H1 (cell line): ENCODE data around the gene CRTC3. TPM values are rescaled to one million over a fixed set of nuclear protein-coding genes. Genes with fewer than 3 reads are reported as not detected.

Source experiments
- CTCF ChIA-PET: fragments of 300-600 bp; sonication (Branson Sonifier 250); formaldehyde crosslinking; loops from one replicate; lab custom pipeline; 2021; ENCODE audit not compliant: partially characterized antibody; lab: Charles Lee
- POLR2A ChIA-PET: fragments of 300-600 bp; sonication (Branson Sonifier 250); formaldehyde crosslinking; loops from one replicate; lab custom pipeline; 2021; ENCODE audit warnings: inconsistent platforms; ENCODE audit not compliant: partially characterized antibody; lab: Charles Lee
- DNase-seq, 2 experiments: peaks; one replicate each; pipeline versions ENCODE4 v3.0.0 to v3.0.0-alpha.2; 2010 to 2022; ENCODE audit warnings: low spot score in 2 of 2, low read depth in 1 of 2, mixed read lengths in 1 of 2
- FAIRE-seq: peaks from 2 replicates; lab custom pipeline; 2011; peaks lifted over from hg19 to GRCh38; lab: Jason Lieb, UNC
- H2AFZ ChIP-seq: 2 replicates; pipeline ENCODE4 v1.8.1; 2012; ENCODE audit warnings: low read length, inconsistent platforms
- H2AK5ac ChIP-seq: 2 replicates; pipeline ENCODE4 v1.6.1; 2013; ENCODE audit warnings: low read depth, low read length
- H2BK120ac ChIP-seq: replicated peaks from 2 replicates; pipeline ENCODE3; 2013; ENCODE audit warnings: low read depth, low read length, inconsistent platforms
- H2BK12ac ChIP-seq: 2 replicates; pipeline ENCODE4 v1.6.1; 2013; ENCODE audit warnings: low read depth, low read length
- H2BK15ac ChIP-seq: 2 replicates; pipeline ENCODE4 v1.6.1; 2013; ENCODE audit warnings: low read length
- H2BK20ac ChIP-seq: 2 replicates; pipeline ENCODE4 v1.6.1; 2013; ENCODE audit warnings: low read length
- H2BK5ac ChIP-seq: 2 replicates; pipeline ENCODE4 v1.6.1; 2013; ENCODE audit warnings: low read depth, low read length
- H3K14ac ChIP-seq: 2 replicates; pipeline ENCODE4 v1.6.1; 2013; ENCODE audit warnings: inconsistent platforms; ENCODE audit not compliant: insufficient read length
- H3K18ac ChIP-seq: 2 replicates; pipeline ENCODE4 v1.6.1; 2013; ENCODE audit warnings: low read length; ENCODE audit errors: extremely low read depth
- H3K23ac ChIP-seq: 2 replicates; pipeline ENCODE4 v1.6.1; 2013; ENCODE audit warnings: inconsistent platforms; ENCODE audit not compliant: insufficient read length
- H3K23me2 ChIP-seq: 2 replicates; pipeline ENCODE4 v1.6.1; 2013; ENCODE audit warnings: low read depth, low read length
- H3K27ac ChIP-seq: 2 replicates; pipeline ENCODE4 v1.6.1; 2011; ENCODE audit warnings: low read depth, low read length, inconsistent platforms
- H3K27me3 ChIP-seq, 4 experiments: replicated peaks in 1 of 4; 1 replicate in 1 of 4; 2 replicates in 3 of 4; pipeline versions ENCODE4 v1.6.1 to v1.8.1; 2011 to 2013; ENCODE audit warnings: low read length in 3 of 4, mild to moderate bottlenecking in 3 of 4, inconsistent platforms in 2 of 4, mixed read lengths in 2 of 4, moderate library complexity in 1 of 4; ENCODE audit not compliant: control insufficient read depth in 3 of 4, insufficient read depth in 3 of 4; ENCODE audit errors: extremely low read depth in 1 of 4
- H3K36me3 ChIP-seq, 4 experiments: 2 replicates each; pipeline versions ENCODE4 v1.6.1 to v1.8.1; 2011 to 2013; ENCODE audit warnings: mild to moderate bottlenecking in 4 of 4, low read length in 3 of 4, moderate library complexity in 2 of 4, control low read depth in 1 of 4, inconsistent platforms in 1 of 4; ENCODE audit not compliant: insufficient read depth in 4 of 4, control insufficient read depth in 2 of 4
- H3K4ac ChIP-seq: replicated peaks from 2 replicates; pipeline ENCODE3; 2013; ENCODE audit warnings: low read length, low read depth, mixed read lengths, inconsistent platforms; ENCODE audit not compliant: insufficient read length
- H3K4me1 ChIP-seq, 4 experiments: replicated peaks in 1 of 4; 1 replicate in 1 of 4; 2 replicates in 3 of 4; pipeline versions ENCODE4 v1.6.1 to v1.8.1; 2011 to 2013; ENCODE audit warnings: low read length in 3 of 4, inconsistent platforms in 2 of 4, mixed read lengths in 1 of 4; ENCODE audit not compliant: insufficient read depth in 4 of 4, control insufficient read depth in 3 of 4
- H3K4me2 ChIP-seq, 2 experiments: 2 replicates each; pipeline versions ENCODE4 v1.6.1 to v1.8.1; 2011 to 2013; ENCODE audit warnings: low read depth in 2 of 2, low read length in 2 of 2, control low read depth in 1 of 2, inconsistent platforms in 1 of 2, mild to moderate bottlenecking in 1 of 2; ENCODE audit not compliant: insufficient read depth in 1 of 2
- H3K4me3 ChIP-seq, 4 experiments: fragments of 200-600, 300-600 bp in 1 of 4; sonication (generic), shearing (Covaris generic), sonication (Bioruptor Twin) in 1 of 4; 2 replicates each; pipeline versions ENCODE4 v1.5.1 to v1.8.1; 2011 to 2016; ENCODE audit warnings: low read length in 4 of 4, low read depth in 3 of 4, control low read depth in 2 of 4, inconsistent platforms in 2 of 4, mild to moderate bottlenecking in 2 of 4, mixed read lengths in 1 of 4, moderate library complexity in 1 of 4; ENCODE audit not compliant: insufficient read depth in 2 of 4; ENCODE audit errors: extremely low read depth in 1 of 4
- H3K56ac ChIP-seq: replicated peaks from 2 replicates; pipeline ENCODE3; 2013; ENCODE audit warnings: low read depth, mild to moderate bottlenecking, mixed read lengths, low read length, inconsistent platforms; ENCODE audit not compliant: insufficient read length
- H3K79me1 ChIP-seq: 2 replicates; pipeline ENCODE4 v1.6.1; 2013; ENCODE audit warnings: low read depth, low read length, control low read depth
- H3K79me2 ChIP-seq, 2 experiments: 2 replicates each; pipeline versions ENCODE4 v1.6.1 to v1.8.1; 2012 to 2013; ENCODE audit warnings: low read length in 2 of 2, mild to moderate bottlenecking in 2 of 2, inconsistent platforms in 1 of 2; ENCODE audit not compliant: insufficient read depth in 2 of 2, control insufficient read depth in 1 of 2
- H3K9ac ChIP-seq, 4 experiments: replicated peaks in 1 of 4; 1 replicate in 1 of 4; 2 replicates in 3 of 4; pipeline versions ENCODE4 v1.6.1 to v1.8.1; 2011 to 2013; ENCODE audit warnings: low read depth in 3 of 4, low read length in 3 of 4, control low read depth in 2 of 4, mild to moderate bottlenecking in 2 of 4, moderate library complexity in 2 of 4, inconsistent platforms in 1 of 4; ENCODE audit errors: extremely low read depth in 1 of 4
- H3K9me3 ChIP-seq, 2 experiments: 2 replicates each; pipeline versions ENCODE4 v1.6.1 to v1.8.1; 2012 to 2013; ENCODE audit warnings: mild to moderate bottlenecking in 2 of 2, moderate library complexity in 2 of 2, control low read depth in 1 of 2, inconsistent platforms in 1 of 2, low read depth in 1 of 2, low read length in 1 of 2, mixed read lengths in 1 of 2; ENCODE audit not compliant: insufficient read depth in 2 of 2
- H4K20me1 ChIP-seq, 2 experiments: replicated peaks in 1 of 2; 2 replicates each; pipeline versions ENCODE3 to v1.8.1; 2011 to 2013; ENCODE audit warnings: inconsistent platforms in 2 of 2, low read length in 2 of 2, mild to moderate bottlenecking in 1 of 2; ENCODE audit not compliant: insufficient read depth in 2 of 2, control insufficient read depth in 1 of 2
- H4K5ac ChIP-seq: 2 replicates; pipeline ENCODE4 v1.6.1; 2013; ENCODE audit warnings: low read length, low read depth, mixed read lengths, inconsistent platforms; ENCODE audit not compliant: insufficient read length
- H4K8ac ChIP-seq: 2 replicates; pipeline ENCODE4 v1.8.0; 2013; ENCODE audit warnings: mild to moderate bottlenecking, moderate library complexity, low read length, inconsistent platforms; ENCODE audit not compliant: insufficient read depth; ENCODE audit errors: extremely low read depth
- H4K91ac ChIP-seq: replicated peaks from 2 replicates; pipeline ENCODE3; 2013; ENCODE audit warnings: low read length, mixed read lengths, inconsistent platforms; ENCODE audit not compliant: insufficient read length
- ASH2L ChIP-seq: fragments of 200-600, 300-600 bp; sonication (generic); IDR thresholded peaks from one replicate; pipeline ENCODE4 v1.7.1; 2017; ENCODE audit warnings: low read length
- EGR1 ChIP-seq: IDR thresholded peaks from 2 replicates; pipeline ENCODE4 v1.6.1; 2011; ENCODE audit warnings: low read depth, low read length, borderline replicate concordance
- GABPA ChIP-seq: IDR thresholded peaks from 2 replicates; pipeline ENCODE4 v1.6.1; 2011; ENCODE audit warnings: mild to moderate bottlenecking, low read length, moderate library complexity, borderline replicate concordance; ENCODE audit not compliant: insufficient read depth
- KDM1A ChIP-seq: fragments of 200-600, 300-600 bp; sonication (generic); IDR thresholded peaks from 2 replicates; pipeline ENCODE4 v1.7.1; 2016; ENCODE audit warnings: mild to moderate bottlenecking, low read length, borderline replicate concordance
- KDM5A ChIP-seq: fragments of 200-600 bp; IDR thresholded peaks from 2 replicates; pipeline ENCODE4 v1.7.1; 2012; ENCODE audit warnings: mild to moderate bottlenecking, low read length, inconsistent platforms, mixed read lengths
- RAD21 ChIP-seq, 2 experiments: IDR thresholded peaks in 1 of 2; conservative IDR thresholded peaks in 1 of 2; 2 replicates each; pipeline ENCODE4 v1.6.1; 2011; ENCODE audit warnings: low read depth in 2 of 2, low read length in 2 of 2, improper control_type of control experiment in 1 of 2, inconsistent platforms in 1 of 2, mild to moderate bottlenecking in 1 of 2, moderate library complexity in 1 of 2
- TAF7 ChIP-seq: optimal IDR thresholded peaks from 2 replicates; pipeline ENCODE3; 2011; ENCODE audit warnings: low read depth, mild to moderate bottlenecking, inconsistent platforms, low read length, moderate library complexity, borderline replicate concordance
- WGBS, 2 experiments: shearing (Covaris generic) in 1 of 2; methylation state at CpG; one replicate each; pipeline versions ENCODE4 v1.1.6 to v1.1.7; 2013 to 2015; ENCODE audit warnings: low lambda C conversion rate in 2 of 2, mixed read lengths in 2 of 2, inconsistent platforms in 1 of 2, low coverage in 1 of 2, missing lambda C conversion rate in 1 of 2; ENCODE audit not compliant: insufficient replicate concordance in 2 of 2, insufficient coverage in 1 of 2, insufficient read length in 1 of 2; ENCODE audit errors: extremely low coverage in 1 of 2, missing lambda C conversion rate in 1 of 2; 5-methylcytosine and 5-hydroxymethylcytosine counted together
- polyA plus RNA-seq, 7 experiments: library from polyadenylated mRNA; depleted of rRNA in 3 of 7; stranded (reverse) in 5 of 7; unstranded in 2 of 7; fragments of >200 nt in 5 of 7; fragments of 200-250 nt in 2 of 7; gene quantifications; 1 replicate in 5 of 7; 2 replicates in 1 of 7; 4 replicates in 1 of 7; pipeline versions ENCODE4 v1.2.1 to v1.2.3, GENCODE V29; 2011 to 2013; ENCODE audit warnings: missing spikeins in 2 of 7, mixed read lengths in 2 of 7
- total RNA-seq: library from RNA; stranded (reverse); fragmentation: NEBNext Ultra II Directional; extraction: Animal tissue kit (Norgen Biotek cat#: 25700); gene quantifications from 2 replicates; pipeline ENCODE4 v1.2.1, GENCODE V29; 2021
- TF ChIP-seq, protein P1 (sequence below): IDR thresholded peaks from 2 replicates; pipeline ENCODE4 v1.6.1; 2011; ENCODE audit warnings: low read depth, mild to moderate bottlenecking, low read length; ENCODE audit not compliant: insufficient read depth
- TF ChIP-seq, protein P2 (sequence below): IDR thresholded peaks from 2 replicates; pipeline ENCODE4 v1.6.1; 2012; ENCODE audit warnings: low read length, inconsistent platforms
- TF ChIP-seq, protein P3 (sequence below): IDR thresholded peaks from 2 replicates; pipeline ENCODE4 v1.6.1; 2012; ENCODE audit warnings: inconsistent platforms

CRTC3 gene
- total and polyA plus RNA-seq, 2 of the 8 experiments (the other 6 are each of a cell fraction or from before 2014, with no cell fraction given), result 5.0 to 5.3 TPM

DNA sequence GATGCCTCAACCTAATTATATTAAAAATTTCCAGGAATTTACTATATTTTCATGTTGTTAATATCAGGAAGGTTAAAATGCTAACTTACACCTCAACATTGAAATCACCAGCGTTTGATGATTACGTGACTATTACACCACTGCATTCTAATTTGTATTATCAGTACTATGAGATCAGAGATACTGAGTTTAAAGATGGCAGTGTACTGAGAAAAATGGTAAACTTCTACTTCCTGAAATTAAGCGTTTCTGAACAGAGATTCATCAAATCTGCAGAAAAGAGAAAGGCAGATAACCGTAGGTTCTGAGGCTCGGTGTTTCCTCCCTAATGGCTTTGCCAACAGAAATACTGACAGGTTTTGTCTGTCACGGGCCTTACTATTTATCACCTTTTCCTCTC is 69.9 kb downstream of the CRTC3 start:
- H3K23ac ChIP-seq, result no peak overlapping the region
- H4K5ac ChIP-seq, result no peak overlapping the region
- H3K79me1 ChIP-seq, result no peaks in the 10 kb centered on the region
- no peak overlapping the region for H2BK5ac ChIP-seq
- H3K56ac ChIP-seq, result no peak overlapping the region
- H3K23me2 ChIP-seq, result no peaks in the 10 kb centered on the region
- no peak overlapping the region for H2BK120ac ChIP-seq
- CTCF ChIA-PET, result interaction anchor here (2.5 to 3.0 kb wide), 2 partner anchors 13 to 22 kb away, joined by 12 to 22 read pairs; no protein-coding TSS in a partner anchor
- no peak overlapping the region for H3K14ac ChIP-seq
- 96% methylated on average over 6 of the region's 6 CpGs; no CpG with 5 or more reads in 1 of the 2 experiments for WGBS, 2 experiments
- H2AK5ac ChIP-seq, result no peak overlapping the region
- H4K91ac ChIP-seq, result no peak overlapping the region
- no peak overlapping the region for H2BK15ac ChIP-seq
- no peaks in the 10 kb centered on the region for H3K36me3 ChIP-seq
- POLR2A ChIA-PET, result no interaction called here
- peaks cover 0 to 3% (median under 1%) of the 10 kb centered on the region in 4 experiments; a peak in 3 of 7 replicates for H3K4me1 ChIP-seq
- no peak overlapping the region for H2BK20ac ChIP-seq
- DNase-seq, result no peak
- no peaks in the 10 kb centered on the region for H3K27me3 ChIP-seq
- H3K4me2 ChIP-seq, result no peak overlapping the region
- H3K9ac ChIP-seq, result no peak overlapping the region
- no peak overlapping the region for H3K4ac ChIP-seq
- H3K27ac ChIP-seq, result no peak overlapping the region
- no peaks in the 10 kb centered on the region for H3K79me2 ChIP-seq
- H4K20me1 ChIP-seq, result no peaks in the 10 kb centered on the region
- H2BK12ac ChIP-seq, result no peak overlapping the region
- H2AFZ ChIP-seq, result no peak overlapping the region
- no peak overlapping the region for H4K8ac ChIP-seq
- H3K9me3 ChIP-seq, result no peaks in the 10 kb centered on the region
- H3K18ac ChIP-seq, result no peak overlapping the region
- no peak overlapping the region for H3K4me3 ChIP-seq
- no peak for FAIRE-seq
- TF ChIP-seq GABPA (no peak), EGR1 (no peak), TAF7 (no peak), KDM5A (no peak), KDM1A (no peak), ASH2L (no peak), RAD21 (IDR thresholded peaks at IDR 0.05 in 1 of 2, conservative IDR thresholded peaks at IDR 0.05 in 1 of 2; ENCODE audit: low read depth in 2 of 2, low read length in 2 of 2) (no peak)
- TF ChIP-seq, protein P1, sequence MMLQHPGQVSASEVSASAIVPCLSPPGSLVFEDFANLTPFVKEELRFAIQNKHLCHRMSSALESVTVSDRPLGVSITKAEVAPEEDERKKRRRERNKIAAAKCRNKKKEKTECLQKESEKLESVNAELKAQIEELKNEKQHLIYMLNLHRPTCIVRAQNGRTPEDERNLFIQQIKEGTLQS, result no peak
- TF ChIP-seq, protein P2, sequence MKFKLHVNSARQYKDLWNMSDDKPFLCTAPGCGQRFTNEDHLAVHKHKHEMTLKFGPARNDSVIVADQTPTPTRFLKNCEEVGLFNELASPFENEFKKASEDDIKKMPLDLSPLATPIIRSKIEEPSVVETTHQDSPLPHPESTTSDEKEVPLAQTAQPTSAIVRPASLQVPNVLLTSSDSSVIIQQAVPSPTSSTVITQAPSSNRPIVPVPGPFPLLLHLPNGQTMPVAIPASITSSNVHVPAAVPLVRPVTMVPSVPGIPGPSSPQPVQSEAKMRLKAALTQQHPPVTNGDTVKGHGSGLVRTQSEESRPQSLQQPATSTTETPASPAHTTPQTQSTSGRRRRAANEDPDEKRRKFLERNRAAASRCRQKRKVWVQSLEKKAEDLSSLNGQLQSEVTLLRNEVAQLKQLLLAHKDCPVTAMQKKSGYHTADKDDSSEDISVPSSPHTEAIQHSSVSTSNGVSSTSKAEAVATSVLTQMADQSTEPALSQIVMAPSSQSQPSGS, result no peak
- TF ChIP-seq, protein P3, sequence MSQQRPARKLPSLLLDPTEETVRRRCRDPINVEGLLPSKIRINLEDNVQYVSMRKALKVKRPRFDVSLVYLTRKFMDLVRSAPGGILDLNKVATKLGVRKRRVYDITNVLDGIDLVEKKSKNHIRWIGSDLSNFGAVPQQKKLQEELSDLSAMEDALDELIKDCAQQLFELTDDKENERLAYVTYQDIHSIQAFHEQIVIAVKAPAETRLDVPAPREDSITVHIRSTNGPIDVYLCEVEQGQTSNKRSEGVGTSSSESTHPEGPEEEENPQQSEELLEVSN, result no peak
